ENCODE results near the gene MNT.

The MNT gene

GRCh38 chr17:2400474-2400866 is 390 bp downstream of the MNT start:
- peak; percentile 59 for DNase-seq (ENCODE audit: low spot score)
- TF ChIP-seq, protein P1, sequence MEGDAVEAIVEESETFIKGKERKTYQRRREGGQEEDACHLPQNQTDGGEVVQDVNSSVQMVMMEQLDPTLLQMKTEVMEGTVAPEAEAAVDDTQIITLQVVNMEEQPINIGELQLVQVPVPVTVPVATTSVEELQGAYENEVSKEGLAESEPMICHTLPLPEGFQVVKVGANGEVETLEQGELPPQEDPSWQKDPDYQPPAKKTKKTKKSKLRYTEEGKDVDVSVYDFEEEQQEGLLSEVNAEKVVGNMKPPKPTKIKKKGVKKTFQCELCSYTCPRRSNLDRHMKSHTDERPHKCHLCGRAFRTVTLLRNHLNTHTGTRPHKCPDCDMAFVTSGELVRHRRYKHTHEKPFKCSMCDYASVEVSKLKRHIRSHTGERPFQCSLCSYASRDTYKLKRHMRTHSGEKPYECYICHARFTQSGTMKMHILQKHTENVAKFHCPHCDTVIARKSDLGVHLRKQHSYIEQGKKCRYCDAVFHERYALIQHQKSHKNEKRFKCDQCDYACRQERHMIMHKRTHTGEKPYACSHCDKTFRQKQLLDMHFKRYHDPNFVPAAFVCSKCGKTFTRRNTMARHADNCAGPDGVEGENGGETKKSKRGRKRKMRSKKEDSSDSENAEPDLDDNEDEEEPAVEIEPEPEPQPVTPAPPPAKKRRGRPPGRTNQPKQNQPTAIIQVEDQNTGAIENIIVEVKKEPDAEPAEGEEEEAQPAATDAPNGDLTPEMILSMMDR (IDR thresholded peaks at IDR 0.05; ENCODE audit: borderline replicate concordance, control extremely low read depth, extremely low read depth, insufficient read depth, missing control alignments) = no peak
- in situ Hi-C loops (cut with MboI; ENCODE audit: low sequenced_read_pairs, unreplicated experiment) = no loop called here

DNA sequence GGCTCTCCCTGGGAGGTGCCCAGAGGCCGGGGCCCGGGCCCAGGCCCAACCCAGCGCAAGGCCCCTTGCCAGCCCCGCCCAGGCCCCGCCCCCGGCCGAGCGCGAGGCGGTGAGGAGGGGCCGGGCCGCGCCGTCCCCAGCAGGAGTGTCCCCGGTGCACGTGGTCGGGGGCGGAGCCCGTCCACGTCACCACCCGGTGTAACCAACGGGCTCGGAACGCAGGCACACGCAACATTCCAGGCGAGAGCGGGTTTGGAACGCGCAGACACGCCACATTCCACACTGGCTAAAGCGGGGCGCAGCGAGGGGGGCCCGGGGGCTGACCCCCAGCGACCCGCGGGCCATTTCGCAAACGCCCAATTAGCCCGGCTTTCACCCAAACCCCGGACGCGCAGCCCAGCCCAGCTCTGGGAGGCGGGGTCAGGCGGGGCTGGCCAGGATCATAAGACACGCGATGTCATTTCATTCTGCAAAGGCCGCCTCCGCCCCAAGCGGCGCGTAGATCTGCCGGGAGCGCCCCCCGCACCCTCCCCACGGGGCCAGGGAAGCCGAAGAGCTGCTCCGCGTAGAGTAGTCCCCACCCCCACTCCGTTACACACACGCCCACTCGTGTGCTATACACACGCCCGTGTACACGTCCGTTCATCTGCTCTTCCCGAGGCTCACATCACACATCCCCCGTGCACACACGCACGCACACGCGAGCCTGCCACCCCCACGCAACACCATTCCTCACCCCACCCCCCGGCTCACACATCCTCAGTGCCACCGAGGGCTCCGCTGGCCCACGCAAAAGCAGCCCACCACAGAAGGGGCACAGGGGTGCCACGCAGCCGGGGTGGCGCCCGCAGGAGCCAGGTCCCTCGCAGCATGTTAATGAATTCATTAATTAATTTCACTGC is 1.0 kb downstream of the MNT start:
- in situ Hi-C loops (cut with MboI; ENCODE audit: low sequenced_read_pairs, unreplicated experiment) = no loop called here
- TF ChIP-seq, protein P1 (IDR thresholded peaks at IDR 0.05; ENCODE audit: borderline replicate concordance, control extremely low read depth, extremely low read depth, insufficient read depth, missing control alignments) = peak; percentile 35
- peak; percentile 94 for DNase-seq (ENCODE audit: low spot score)

DNA sequence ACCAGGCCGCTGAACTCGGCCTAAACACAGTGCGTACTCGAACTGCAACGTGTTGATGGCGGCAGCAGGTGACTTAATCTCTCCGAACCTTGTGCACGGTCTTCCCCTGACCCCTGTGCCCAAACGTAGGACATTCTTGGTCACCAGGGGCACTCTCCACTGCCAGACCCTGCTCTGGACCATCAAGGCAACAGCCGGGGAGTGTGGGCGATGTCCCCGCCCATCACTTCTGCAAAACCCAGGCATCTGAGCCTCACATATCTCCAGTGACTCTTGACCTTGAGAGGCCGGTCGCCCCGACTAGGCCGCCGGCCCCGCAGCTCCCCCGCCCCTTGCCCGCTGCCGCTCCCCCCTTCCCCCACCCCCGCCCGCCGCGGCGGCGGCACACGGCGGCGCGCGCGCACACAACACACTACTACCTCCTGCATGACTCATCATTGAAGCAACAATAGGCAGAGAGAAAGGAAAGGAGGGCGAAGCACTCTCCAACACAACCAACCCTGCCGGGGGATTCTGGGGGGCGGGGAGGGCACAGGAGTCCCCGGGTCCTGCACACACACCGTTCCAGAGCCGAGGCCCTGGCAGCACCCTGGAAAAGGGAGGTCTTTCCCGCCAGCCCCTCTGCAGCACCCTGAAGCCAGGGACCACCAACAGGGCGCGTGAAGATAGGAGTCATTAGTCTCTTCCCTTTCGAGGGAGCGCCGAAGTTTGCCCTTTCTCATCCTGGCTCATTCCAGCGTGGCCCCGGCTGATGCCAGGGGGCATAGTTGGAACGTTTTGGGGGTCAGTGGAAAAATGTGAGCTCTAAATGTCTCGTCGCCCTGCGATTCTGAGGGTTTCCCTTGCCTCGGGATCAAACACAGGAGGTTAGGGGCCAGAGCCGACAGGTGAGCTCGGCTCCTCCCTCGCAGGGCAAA is 1.9 kb downstream of the MNT start:
- in situ Hi-C loops (cut with MboI; ENCODE audit: low sequenced_read_pairs, unreplicated experiment) = no loop called here
- TF ChIP-seq, protein P1 (IDR thresholded peaks at IDR 0.05; ENCODE audit: borderline replicate concordance, control extremely low read depth, extremely low read depth, insufficient read depth, missing control alignments) = no peak
- DNase-seq (ENCODE audit: low spot score) = no peak

- TF ChIP-seq, protein P1 (IDR thresholded peaks at IDR 0.05; ENCODE audit: borderline replicate concordance, control extremely low read depth, extremely low read depth, insufficient read depth, missing control alignments) = no peak
- DNase-seq (ENCODE audit: low spot score) = no peak
- in situ Hi-C loops (cut with MboI; ENCODE audit: low sequenced_read_pairs, unreplicated experiment) = no loop called here
Measured at GRCh38 chr17:2398182-2398581, 2.7 kb downstream of the MNT start.

- DNase-seq (ENCODE audit: low spot score) = no peak
- in situ Hi-C loops (cut with MboI; ENCODE audit: low sequenced_read_pairs, unreplicated experiment) = no loop called here
- TF ChIP-seq, protein P1 (IDR thresholded peaks at IDR 0.05; ENCODE audit: borderline replicate concordance, control extremely low read depth, extremely low read depth, insufficient read depth, missing control alignments) = no peak
Measured at GRCh38 chr17:2397247-2398171, 3.4 kb downstream of the MNT start.
